Amniotic stem cell (primary cell): Measurements from ENCODE around the gene ALK.
"Not testable (repeated sequence)": the region's sequence is repeated elsewhere in the genome, so short reads cannot be mapped to it uniquely, and the experiment has no call there.

Experiments used
- DNase-seq: peaks from one replicate; lab custom pipeline; 2025; lab: John Stamatoyannopoulos, UW

Gene ALK

DNA sequence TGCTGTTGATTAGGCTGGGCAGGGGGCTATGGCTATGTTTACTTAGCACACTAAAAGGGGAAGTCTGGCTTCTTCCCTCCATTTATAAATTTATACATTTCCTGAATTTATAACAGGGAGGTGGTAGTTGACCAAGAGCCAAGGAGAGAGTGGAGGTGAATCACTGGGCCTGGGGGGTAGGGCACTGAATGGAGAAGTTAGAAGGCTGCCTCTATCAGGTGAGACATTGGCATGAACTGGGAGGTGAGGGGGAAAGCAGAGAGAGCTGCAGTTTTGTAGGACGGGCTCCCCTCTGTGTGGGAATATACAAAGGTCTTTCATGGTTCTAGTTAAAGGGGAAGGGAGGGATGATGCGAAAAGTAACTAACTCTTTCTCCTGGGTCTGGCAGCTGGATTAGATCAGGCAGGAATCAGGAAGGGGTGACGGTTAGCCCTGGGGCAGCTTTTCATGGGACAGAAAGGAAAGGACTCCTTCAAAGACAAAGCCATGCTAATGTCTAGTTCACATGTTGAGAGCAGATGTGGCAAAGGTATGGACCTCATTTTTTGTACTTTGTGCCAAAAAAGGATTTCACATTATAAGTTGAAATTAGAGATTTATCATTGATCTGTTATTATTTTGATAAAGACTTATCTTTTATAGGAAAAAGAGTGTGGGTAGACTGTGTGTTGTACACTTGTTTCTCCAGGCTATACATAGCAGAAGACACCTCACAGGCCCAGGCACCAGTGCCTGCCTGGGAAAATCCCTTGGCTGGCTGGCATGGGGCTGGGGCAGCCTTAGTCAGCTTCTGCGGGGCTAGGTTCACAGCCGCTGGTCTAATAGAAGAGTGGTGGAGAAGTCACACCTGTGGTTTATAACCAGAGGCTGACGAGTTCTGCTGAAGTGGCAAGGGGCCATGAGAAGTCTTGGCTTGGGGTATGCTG, 647.4 kb downstream of the ALK start:
- no peak for DNase-seq

DNA sequence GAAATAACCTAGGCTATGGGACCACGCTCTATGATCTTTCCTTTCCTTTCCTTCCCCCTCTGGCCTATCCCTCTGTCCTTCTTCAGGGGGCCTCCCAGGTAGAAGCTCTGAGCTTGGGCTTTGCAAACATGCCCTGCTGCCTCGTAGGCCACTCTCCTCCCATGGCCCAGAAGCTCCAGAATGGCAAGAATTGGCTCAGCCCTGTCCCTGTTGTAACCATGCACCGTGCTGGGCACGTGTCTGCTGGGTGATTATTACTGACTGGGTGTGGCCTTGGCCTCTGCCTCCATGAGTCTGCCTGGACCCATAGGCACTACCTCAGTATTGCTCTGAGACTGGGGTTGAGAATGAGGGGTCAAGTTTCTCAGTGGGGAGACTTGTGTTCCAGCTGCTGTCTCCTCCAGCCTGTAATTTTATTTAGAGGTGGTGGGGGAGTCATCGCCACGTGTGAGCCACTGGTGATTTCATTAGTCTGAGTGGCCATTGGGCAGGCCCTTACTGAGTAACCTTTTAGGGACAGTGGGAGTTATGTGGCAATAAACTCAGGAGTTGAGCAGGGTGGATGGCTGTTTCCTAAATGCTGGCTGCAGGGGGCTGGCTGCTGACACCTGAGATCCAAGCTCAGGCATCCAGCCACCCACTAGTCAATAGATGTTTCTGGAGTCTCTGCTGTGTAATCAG, 648.2 kb downstream of the ALK start:
- no peak for DNase-seq

DNA sequence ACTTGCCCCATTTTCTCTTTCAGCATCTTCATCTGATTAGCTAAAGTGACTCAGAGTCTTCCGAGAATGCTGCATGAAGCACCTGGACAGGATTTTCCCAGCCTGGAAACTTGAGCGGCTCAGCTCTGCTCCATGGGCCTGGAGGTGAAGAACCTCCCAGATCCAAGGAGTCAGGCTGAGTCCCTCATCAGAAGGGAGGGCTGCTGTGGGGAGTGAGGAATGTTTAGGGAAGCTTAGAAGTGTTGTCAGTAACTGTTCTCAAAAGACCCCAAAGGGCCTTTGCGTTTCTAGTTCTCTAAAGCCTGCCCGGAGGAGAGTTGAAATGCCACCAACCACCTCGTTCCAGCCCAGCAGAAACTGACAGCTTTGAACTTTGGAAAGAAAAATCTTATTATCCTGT, 649.1 kb downstream of the ALK start:
- no peak for DNase-seq

GRCh38 chr2:29270701-29271121, 650.7 kb downstream of the ALK start:
- DNase-seq = no peak

GRCh38 chr2:29269765-29270109, 651.6 kb downstream of the ALK start:
- DNase-seq = no peak

GRCh38 chr2:29269095-29269764, 652.2 kb downstream of the ALK start:
- DNase-seq = no peak

- no peak for DNase-seq
These were observed 653.7 kb downstream of the ALK start for GRCh38 chr2:29267720-29268119.

DNA sequence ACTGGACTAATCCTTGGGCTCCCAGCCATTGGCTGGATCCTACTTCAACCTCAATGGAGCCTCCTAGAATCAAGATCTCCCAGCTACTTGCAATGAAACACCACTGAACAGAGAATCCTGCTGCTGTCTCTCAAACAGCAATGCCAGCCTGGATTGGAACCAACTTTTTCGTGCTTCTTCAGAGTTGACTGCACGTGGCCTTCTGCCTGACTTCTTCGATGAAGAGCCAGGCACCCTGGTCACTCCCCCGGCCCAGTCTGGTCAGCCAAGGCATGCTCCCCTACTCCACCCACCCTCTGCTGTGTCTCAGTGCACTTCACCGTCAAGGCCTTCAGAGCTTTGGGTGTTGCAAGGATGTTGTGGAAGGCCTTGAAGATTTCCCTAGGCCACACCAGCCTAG, 657.5 kb downstream of the ALK start:
- DNase-seq = no peak

GRCh38 chr2:29262681-29263260, 658.6 kb downstream of the ALK start:
- DNase-seq = no peak

GRCh38 chr2:29261003-29261402, 660.4 kb downstream of the ALK start:
- DNase-seq = no peak

- DNase-seq = no peak
These were observed 661.1 kb downstream of the ALK start for GRCh38 chr2:29260142-29260772.

GRCh38 chr2:29259221-29259620, 662.2 kb downstream of the ALK start:
- DNase-seq = no peak

GRCh38 chr2:29255004-29255403, 666.4 kb downstream of the ALK start:
- no peak for DNase-seq

- not testable (repeated sequence) for DNase-seq
These were observed 667.7 kb downstream of the ALK start for GRCh38 chr2:29253495-29254275.

GRCh38 chr2:29253026-29253425, 668.4 kb downstream of the ALK start:
- DNase-seq = no peak

DNA sequence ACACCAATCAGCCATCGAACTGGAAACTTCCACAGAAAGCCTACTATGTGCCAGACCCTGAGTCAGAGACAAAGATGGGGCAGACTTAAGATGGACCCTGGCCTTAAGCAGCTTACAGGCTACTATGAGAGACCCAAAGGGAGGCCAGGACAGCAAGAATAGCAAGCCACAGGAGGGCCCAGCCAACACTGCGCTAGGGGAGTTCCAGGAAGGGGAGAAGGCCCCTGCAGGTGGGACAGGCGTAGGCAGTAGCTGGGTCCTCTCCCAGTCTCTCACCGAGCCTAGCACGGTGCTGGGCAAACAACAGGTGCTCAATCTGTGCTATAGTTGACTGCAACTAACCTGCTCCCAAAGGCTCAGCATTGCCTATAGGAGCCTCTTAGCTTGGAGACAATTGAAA, 670.0 kb downstream of the ALK start:
- DNase-seq = no peak

DNA sequence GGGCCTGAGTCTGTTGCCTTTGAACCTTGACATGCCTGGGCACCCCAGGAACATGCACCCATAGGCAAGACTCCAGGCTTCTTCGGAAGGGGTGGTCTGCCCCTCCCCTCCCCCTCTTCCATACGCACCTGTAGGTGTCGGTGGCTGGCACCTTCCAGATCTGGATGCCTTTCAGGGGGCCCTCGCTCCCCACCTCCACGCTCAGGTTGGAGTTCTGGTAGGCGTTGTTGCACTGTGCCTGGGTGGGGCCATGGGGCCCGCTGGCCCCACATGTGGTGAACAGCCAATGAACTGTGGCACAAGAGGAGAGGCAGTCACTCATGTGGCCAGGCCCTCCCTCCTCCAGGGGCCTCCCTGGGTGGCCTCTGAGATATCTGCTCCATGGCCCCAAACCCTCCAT, 670.4 kb downstream of the ALK start:
- no peak for DNase-seq

GRCh38 chr2:29249666-29250253, 671.6 kb downstream of the ALK start:
- DNase-seq = no peak

DNA sequence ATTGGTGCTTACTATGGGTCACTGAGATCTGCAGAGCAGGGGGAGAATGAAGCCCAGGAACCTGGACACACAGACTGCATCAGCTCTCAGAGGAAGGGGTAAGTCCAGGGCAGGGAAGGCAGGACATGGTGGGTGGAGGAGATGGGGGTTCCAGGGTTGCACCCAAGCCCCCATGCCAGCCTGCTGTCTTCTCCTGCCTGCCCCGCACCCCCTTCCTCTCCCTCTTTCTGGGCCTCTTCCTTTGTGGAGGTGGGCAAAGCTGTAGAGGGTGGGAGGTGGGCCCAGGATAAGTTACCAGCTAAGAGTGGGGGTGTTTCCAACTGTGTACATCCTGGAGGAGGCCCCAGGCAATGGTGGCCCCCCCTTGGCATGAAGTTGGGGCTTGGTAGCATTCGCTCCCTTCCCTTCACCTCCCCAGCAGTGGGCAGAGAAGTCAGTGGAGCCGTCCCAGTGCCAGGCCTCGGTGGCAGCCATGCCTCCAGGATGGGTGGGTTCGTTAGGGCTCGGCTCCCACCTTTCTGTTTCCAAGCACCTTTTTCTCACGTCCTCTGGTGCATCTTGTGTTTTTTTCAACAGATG, 674.0 kb downstream of the ALK start:
- DNase-seq = no peak
